Ectodermal cell (in vitro differentiated cells): ENCODE results near the gene AMOTL1.

Experiments used
- H3K27ac ChIP-seq: 2 replicates; pipeline ENCODE4 v1.7.0; 2013; ENCODE audit warnings: mild to moderate bottlenecking, low read depth, low read length; ENCODE audit not compliant: insufficient read depth, poor library complexity, severe bottlenecking
- H3K27me3 ChIP-seq: 2 replicates; pipeline ENCODE4 v1.7.0; 2013; ENCODE audit warnings: mild to moderate bottlenecking, low read length; ENCODE audit not compliant: insufficient read depth, control insufficient read depth, poor library complexity, severe bottlenecking
- H3K36me3 ChIP-seq: one replicate; pipeline ENCODE4 v1.7.0; 2013; ENCODE audit warnings: low read length; ENCODE audit not compliant: control insufficient read depth, insufficient read depth
- H3K4me1 ChIP-seq: one replicate; pipeline ENCODE4 v1.7.0; 2013; ENCODE audit warnings: low read length; ENCODE audit not compliant: control insufficient read depth, insufficient read depth
- H3K4me3 ChIP-seq: 2 replicates; pipeline ENCODE4 v1.7.0; 2013; ENCODE audit warnings: low read depth, low read length, control low read depth; ENCODE audit not compliant: insufficient read depth
- H3K9me3 ChIP-seq: 2 replicates; pipeline ENCODE4 v1.7.0; 2013; ENCODE audit warnings: mild to moderate bottlenecking, low read length, moderate library complexity; ENCODE audit not compliant: control insufficient read depth
- WGBS, 2 experiments: methylation state at CpG; one replicate each; pipeline ENCODE4 v1.1.7; 2013; ENCODE audit warnings: missing lambda C conversion rate in 2 of 2; 5-methylcytosine and 5-hydroxymethylcytosine counted together

Gene AMOTL1

DNA sequence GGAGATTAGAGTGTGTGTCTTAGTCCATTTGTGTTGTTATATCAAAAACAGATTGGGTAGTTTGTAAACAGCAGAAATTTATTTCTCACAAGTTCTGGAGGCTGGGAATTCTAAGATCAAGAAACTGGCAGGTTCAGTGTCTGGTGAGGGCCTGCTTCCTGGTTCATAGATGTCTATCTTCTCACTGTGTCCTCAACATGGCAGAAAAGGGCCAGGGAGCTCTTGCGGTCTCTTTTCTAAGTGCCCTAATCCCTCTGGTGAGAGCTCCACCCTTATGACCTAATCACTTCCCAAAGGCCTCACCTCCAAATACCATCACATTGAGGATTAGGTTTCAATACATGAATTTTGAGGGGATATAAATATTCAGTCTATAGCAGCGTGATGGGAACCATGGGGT, 25.5 kb upstream of the AMOTL1 start:
- H3K9me3 ChIP-seq = no peaks in the 10 kb centered on the region
- no peaks in the 10 kb centered on the region for H3K36me3 ChIP-seq
- no peak overlapping the region for H3K4me3 ChIP-seq
- peaks cover 14% of the 10 kb centered on the region for H3K4me1 ChIP-seq
- H3K27me3 ChIP-seq = peaks cover 24% of the 10 kb centered on the region
- 83 to 93% methylated on average over 2 of the region's 2 CpGs for WGBS, 2 experiments
- H3K27ac ChIP-seq = no peak overlapping the region

DNA sequence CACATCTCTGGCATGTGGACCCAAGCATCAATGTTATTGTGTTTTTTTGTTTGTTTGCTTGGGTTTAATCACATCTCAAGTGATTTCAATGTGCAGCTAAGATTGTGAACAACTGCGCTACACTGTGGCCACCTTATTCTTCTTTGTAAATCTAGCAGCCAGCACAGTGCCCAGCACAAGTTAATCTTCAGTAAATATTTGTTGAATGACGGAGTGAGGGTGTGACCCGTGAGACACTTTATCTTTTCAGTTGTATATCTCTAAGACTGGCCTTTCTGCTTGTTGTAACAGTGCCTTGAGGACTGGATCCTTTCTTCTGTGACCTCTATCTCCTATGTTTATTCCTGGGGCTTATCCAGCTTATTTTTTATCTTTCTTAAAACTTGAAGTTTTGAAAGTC, 21.4 kb upstream of the AMOTL1 start:
- Histone ChIP-seq H3K4me3 (no peak overlapping the region), H3K27me3 (peaks cover 3% of the 10 kb centered on the region), H3K4me1 (peaks cover 11% of the 10 kb centered on the region), H3K9me3 (no peaks in the 10 kb centered on the region), H3K27ac (no peak overlapping the region), H3K36me3 (no peaks in the 10 kb centered on the region)
- WGBS, 2 experiments = 88 to 89% methylated on average over 3 of the region's 3 CpGs

DNA sequence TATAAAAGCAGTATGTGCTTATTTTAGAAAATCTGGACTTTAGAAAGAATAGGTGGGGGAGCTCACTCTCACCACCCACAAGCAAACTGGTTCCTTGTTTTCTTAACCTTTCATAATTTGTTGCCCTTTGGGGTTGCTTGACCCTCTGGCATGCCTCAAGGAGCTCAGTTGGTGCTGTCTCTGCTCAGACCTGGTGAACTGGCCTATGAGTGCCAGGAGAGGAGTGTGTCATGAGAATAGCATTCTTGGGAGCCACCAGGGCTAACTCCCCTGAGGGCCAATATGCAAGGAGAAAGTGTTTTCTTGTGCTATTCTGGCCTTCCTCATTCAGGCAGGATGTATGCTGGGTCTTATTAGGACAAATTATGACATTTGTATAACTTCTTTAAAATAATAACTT, 21.0 kb upstream of the AMOTL1 start:
- no peaks in the 10 kb centered on the region for H3K9me3 ChIP-seq
- no peak overlapping the region for H3K4me3 ChIP-seq
- H3K36me3 ChIP-seq = no peaks in the 10 kb centered on the region
- H3K4me1 ChIP-seq = peaks cover 11% of the 10 kb centered on the region
- H3K27ac ChIP-seq = no peak overlapping the region
- H3K27me3 ChIP-seq = no peaks in the 10 kb centered on the region

DNA sequence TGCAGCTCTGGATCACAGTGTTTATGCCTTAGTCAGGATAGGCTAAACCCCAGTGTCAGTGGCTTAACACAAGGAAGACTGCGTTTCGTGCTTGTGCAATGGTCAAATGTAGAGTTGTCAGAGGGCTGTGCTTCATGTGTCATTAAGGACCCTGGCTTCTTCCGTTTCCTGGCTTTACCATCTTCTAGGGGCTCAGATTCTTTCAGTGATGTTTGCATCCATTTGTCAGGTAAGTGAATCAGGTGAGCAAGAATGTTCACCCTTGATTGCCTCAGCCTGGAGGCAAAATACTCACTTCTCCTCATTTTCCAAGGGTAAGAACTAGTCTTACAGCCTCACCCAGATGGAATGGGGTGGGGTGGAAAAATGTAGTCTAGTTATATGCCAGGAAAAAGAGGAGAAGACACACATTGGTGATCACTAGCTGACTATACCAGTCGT, 20.5 kb upstream of the AMOTL1 start:
- H3K27me3 ChIP-seq = no peaks in the 10 kb centered on the region
- no peaks in the 10 kb centered on the region for H3K9me3 ChIP-seq
- H3K4me3 ChIP-seq = no peak overlapping the region
- 94 to 97% methylated on average over 4 of the region's 4 CpGs for whole genome bisulfite sequencing, 2 experiments
- no peaks in the 10 kb centered on the region for H3K36me3 ChIP-seq
- H3K27ac ChIP-seq = no peak overlapping the region
- peaks cover 11% of the 10 kb centered on the region for H3K4me1 ChIP-seq

DNA sequence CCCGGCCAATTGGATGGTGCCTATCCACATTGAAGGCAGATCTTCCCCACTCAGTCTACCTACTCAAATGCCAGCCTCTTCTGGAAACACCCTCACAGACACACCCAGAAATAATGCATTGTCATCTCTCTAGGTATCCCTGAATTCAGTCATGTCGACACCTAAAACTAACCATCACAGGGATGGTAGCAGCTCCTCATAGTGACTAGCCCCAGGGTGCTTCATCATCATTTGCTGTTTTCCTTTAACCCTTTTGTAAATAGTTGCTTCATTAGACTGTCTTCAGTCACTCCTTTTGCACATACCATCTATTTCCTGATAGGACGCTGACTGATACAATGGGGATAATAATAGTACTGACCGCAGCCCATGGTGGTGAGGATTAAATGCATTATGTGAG, 18.8 kb upstream of the AMOTL1 start:
- no peaks in the 10 kb centered on the region for H3K27me3 ChIP-seq
- H3K4me3 ChIP-seq = no peak overlapping the region
- H3K27ac ChIP-seq = no peak overlapping the region
- no peaks in the 10 kb centered on the region for H3K9me3 ChIP-seq
- WGBS, 2 experiments = 91 to 93% methylated on average over 4 of the region's 4 CpGs
- H3K36me3 ChIP-seq = no peaks in the 10 kb centered on the region
- peaks cover 11% of the 10 kb centered on the region for H3K4me1 ChIP-seq

DNA sequence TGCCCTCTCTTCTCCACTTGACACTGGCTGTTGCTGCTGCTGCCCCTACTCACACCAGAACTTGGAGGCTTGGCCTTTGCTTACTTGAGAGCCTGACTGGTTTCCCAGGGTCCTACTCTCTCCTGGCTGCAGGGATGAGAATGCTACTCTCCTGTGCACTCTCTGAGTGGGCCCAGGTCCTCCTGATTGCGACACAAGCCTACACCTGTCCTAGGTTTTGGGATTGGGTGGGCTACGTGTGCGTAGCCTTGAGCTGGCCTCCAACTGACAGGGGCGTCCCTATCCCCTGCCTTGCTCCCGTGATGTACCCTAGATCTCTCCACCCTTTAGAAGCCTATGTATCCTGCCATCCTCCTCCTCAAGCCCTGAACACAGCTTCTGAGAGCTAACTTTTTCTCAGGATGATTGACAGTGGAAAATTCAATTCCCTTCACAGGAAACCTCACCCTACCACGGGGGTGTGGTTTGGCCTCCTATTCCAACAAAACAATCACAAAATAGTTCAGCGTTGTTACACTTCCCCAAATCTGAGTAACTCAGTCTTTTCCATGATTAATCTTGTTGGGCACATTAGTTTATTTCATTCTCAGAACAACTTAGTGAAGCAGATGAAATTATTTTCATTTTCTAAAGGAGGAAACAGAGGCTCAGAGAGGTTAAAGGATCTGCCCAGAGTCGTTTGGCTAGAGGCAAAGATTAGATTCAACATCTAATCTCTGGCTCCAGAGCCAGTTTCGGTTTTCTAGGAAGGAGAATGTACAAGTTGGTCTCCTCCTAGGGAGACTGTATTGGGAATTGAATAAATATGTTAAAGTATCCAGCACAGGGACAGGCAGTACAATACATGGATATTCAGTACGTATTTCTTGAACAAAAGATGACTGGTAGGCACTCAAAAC, 17.6 kb upstream of the AMOTL1 start:
- H3K9me3 ChIP-seq = no peaks in the 10 kb centered on the region
- H3K27me3 ChIP-seq = no peaks in the 10 kb centered on the region
- H3K4me1 ChIP-seq = peaks cover 11% of the 10 kb centered on the region
- no peaks in the 10 kb centered on the region for H3K36me3 ChIP-seq
- no peak overlapping the region for H3K4me3 ChIP-seq
- WGBS, 2 experiments = 88 to 92% methylated on average over 9 to 10 of the region's 10 CpGs
- H3K27ac ChIP-seq = no peak overlapping the region

DNA sequence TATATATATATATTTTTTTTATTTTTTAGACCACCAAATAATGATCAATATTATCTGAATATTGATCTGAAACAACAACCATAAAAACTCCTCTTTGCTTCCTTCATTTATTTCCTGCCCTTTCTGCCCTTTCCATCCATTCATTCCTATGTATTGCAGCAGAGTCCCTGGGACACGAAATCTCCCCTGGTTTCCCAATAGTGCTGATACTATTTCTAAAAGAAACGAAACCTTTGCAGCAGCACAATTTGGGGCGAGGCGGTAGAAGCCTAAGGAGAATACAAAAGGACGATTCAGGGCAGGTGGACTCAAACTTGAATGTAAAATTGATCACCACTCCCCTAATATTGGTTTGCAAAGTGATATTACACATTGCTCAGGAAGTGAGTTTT, 16.9 kb upstream of the AMOTL1 start:
- Histone ChIP-seq H3K9me3 (no peaks in the 10 kb centered on the region), H3K4me1 (peaks cover 11% of the 10 kb centered on the region), H3K27me3 (no peaks in the 10 kb centered on the region), H3K36me3 (no peaks in the 10 kb centered on the region), H3K4me3 (no peak overlapping the region), H3K27ac (no peak overlapping the region)
- 89 to 91% methylated on average over 5 of the region's 5 CpGs for WGBS, 2 experiments

DNA sequence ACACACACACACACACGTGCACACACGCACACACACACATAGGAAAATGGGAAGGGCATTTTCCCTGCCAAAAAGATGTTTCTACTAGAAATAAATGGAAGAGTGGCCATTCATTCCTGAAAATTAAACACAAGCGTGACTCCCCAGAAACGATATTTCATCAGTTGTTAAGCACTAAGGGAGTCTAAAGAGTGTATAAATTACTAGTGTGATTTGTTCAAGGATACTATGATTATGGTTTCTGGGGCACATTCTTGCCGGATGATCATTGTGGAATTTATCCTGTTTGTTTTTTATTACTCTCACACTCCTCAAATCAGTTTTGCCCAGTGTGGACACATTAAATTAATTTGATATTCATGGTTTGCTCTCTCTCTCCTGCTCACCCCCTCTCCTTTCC, 16.4 kb upstream of the AMOTL1 start:
- Histone ChIP-seq H3K4me1 (peaks cover 11% of the 10 kb centered on the region), H3K4me3 (no peak overlapping the region), H3K36me3 (no peaks in the 10 kb centered on the region), H3K9me3 (no peaks in the 10 kb centered on the region), H3K27me3 (no peaks in the 10 kb centered on the region), H3K27ac (no peak overlapping the region)
- 94 to 97% methylated on average over 5 of the region's 5 CpGs for WGBS, 2 experiments

DNA sequence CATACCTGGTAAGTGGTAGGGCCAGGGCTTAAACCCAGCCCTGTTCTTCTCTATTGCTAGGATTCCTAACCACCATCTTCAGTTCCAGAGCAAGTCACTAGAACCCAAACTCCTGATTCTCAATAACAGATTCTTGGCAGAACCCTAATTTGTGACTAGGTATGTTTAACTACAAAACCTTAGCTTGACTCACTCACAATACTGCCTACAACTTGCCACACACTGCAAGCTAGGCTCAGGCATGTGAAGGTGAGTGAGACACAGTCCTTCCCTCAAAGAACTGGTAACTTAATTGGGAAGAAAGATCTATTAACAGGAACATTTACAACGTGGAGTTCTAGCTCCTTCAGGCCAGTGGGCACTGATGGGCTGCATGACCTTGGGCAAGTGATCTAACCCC, 14.5 kb upstream of the AMOTL1 start:
- H3K4me1 ChIP-seq = peaks cover 11% of the 10 kb centered on the region
- no peak overlapping the region for H3K27ac ChIP-seq
- no peaks in the 10 kb centered on the region for H3K36me3 ChIP-seq
- H3K27me3 ChIP-seq = no peaks in the 10 kb centered on the region
- H3K4me3 ChIP-seq = no peak overlapping the region
- WGBS, 2 experiments = 92 to 95% methylated on average over 1 of the region's 1 CpG
- no peaks in the 10 kb centered on the region for H3K9me3 ChIP-seq

DNA sequence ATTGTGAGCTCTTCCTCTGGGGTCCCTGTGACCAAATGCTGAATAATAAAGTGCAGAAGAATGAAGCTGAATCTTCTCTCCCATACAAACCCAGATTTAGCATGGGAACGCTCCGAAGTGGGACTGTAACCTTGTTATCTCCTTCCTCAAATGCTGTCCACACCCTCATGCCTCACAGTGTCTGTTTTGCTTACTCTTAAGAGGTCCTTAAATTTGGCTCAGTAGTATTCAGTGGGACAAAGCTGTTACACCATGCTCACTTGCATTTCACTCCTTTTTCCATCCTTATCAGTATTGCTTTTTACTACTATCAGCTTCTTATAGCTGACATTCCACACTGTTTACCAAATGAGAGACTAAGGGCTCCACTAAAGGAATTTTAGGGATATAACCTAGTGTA, 13.8 kb upstream of the AMOTL1 start:
- Histone ChIP-seq H3K9me3 (no peaks in the 10 kb centered on the region), H3K36me3 (no peaks in the 10 kb centered on the region), H3K4me3 (no peak overlapping the region), H3K27me3 (no peaks in the 10 kb centered on the region), H3K27ac (no peak overlapping the region), H3K4me1 (peaks cover 11% of the 10 kb centered on the region)
- WGBS, 2 experiments = 82 to 96% methylated on average over 2 of the region's 2 CpGs
